Cardiac muscle cell (in vitro differentiated cells and primary cell): ENCODE results near the gene KIF1C. TPM values are rescaled to one million over a fixed set of nuclear protein-coding genes. Genes with fewer than 3 reads are reported as not detected.

Experiments used
- DNase-seq, 2 donors: peaks; one replicate each; pipeline versions ENCODE4 v3.0.0 to v3.0.0-alpha.2; 2010 to 2017; ENCODE audit warnings: low read depth in 1 of 2, low spot score in 1 of 2
- H3K27ac ChIP-seq: fragments of 200-600 bp; sonication (generic); 2 replicates; pipeline ENCODE4 v1.5.1; 2016
- H3K27me3 ChIP-seq: fragments of 200-600 bp; sonication (generic); 2 replicates; pipeline ENCODE4 v1.6.0; 2016; ENCODE audit warnings: control low read depth
- H3K36me3 ChIP-seq: fragments of 200-600 bp; sonication (generic); 2 replicates; pipeline ENCODE4 v1.5.1; 2016; ENCODE audit warnings: control low read depth
- H3K4me1 ChIP-seq: fragments of 200-600 bp; sonication (generic); 2 replicates; pipeline ENCODE4 v1.8.1; 2017; ENCODE audit warnings: low read depth, mild to moderate bottlenecking, mixed run types
- H3K4me3 ChIP-seq: fragments of 200-600 bp; sonication (generic); 2 replicates; pipeline ENCODE4 v1.5.1; 2016; ENCODE audit warnings: mild to moderate bottlenecking
- H3K9me3 ChIP-seq: fragments of 200-600 bp; sonication (generic); 2 replicates; pipeline ENCODE4 v1.5.1; 2017; ENCODE audit warnings: low read depth, mild to moderate bottlenecking, control low read depth
- CTCF ChIP-seq: IDR thresholded peaks from 2 replicates; pipeline ENCODE4 v1.5.1; 2012; ENCODE audit warnings: low read depth, mild to moderate bottlenecking, low read length
- polyA plus RNA-seq: library from polyadenylated mRNA; unstranded; fragments of >200 nt; fragmentation: Nextera tagmentation; extraction: Ambion mirVana; gene quantifications from 2 replicates; pipeline ENCODE4 v1.2.1, GENCODE V29; 2016
- total RNA-seq: library from RNA; depleted of rRNA; stranded (reverse); fragments of >200 nt; gene quantifications from 2 replicates; pipeline ENCODE4 v1.2.3, GENCODE V29; 2016

The KIF1C gene
- total and polyA plus RNA-seq, 2 experiments from 2014 or later: 65.8 to 67.1 TPM

GRCh38 chr17:4986951-4987766, 10.6 kb upstream of the KIF1C start, which contains the start of gene CAMTA2:
CAMTA2 (minus strand) TSS chr17:4987675; CDS start chr17:4986222, 1,453 bp downstream.
- DNase-seq: peak; percentile 79 to 94
- peak within 1 kb of the TSS; percentile 44 for H3K27ac ChIP-seq
- peak; percentile 70 for TF ChIP-seq CTCF
- H3K27me3 ChIP-seq: no peaks in the 10 kb centered on the region
- H3K9me3 ChIP-seq: no peaks in the 10 kb centered on the region
- no peaks in the 10 kb centered on the region for H3K36me3 ChIP-seq
- peak within 1 kb of the TSS; percentile 58 for H3K4me3 ChIP-seq
- H3K4me1 ChIP-seq: peaks cover 11% of the 10 kb centered on the region

- Histone ChIP-seq H3K27ac (peak overlapping the region; percentile 44), H3K9me3 (no peaks in the 10 kb centered on the region), H3K36me3 (no peaks in the 10 kb centered on the region), H3K27me3 (no peaks in the 10 kb centered on the region), H3K4me3 (peak overlapping the region; percentile 58), H3K4me1 (peaks cover 11% of the 10 kb centered on the region)
- no peak for TF ChIP-seq CTCF
- DNase-seq: peak in 1 of 2 donors; percentile 31
These were observed 9.8 kb upstream of the KIF1C start for GRCh38 chr17:4987767-4988567.

- Histone ChIP-seq H3K27ac (no peak overlapping the region), H3K9me3 (no peaks in the 10 kb centered on the region), H3K4me3 (no peak overlapping the region), H3K4me1 (peaks cover 9% of the 10 kb centered on the region), H3K36me3 (no peaks in the 10 kb centered on the region), H3K27me3 (no peaks in the 10 kb centered on the region)
- no peak for TF ChIP-seq CTCF
- DNase-seq: no peak
These were observed 3.6 kb upstream of the KIF1C start for GRCh38 chr17:4994081-4994595.

GRCh38 chr17:4998027-4998731, 429 bp downstream of the KIF1C start:
- Histone ChIP-seq H3K9me3 (no peaks in the 10 kb centered on the region), H3K4me1 (peaks cover 26% of the 10 kb centered on the region), H3K27me3 (no peaks in the 10 kb centered on the region), H3K4me3 (peak overlapping the region; percentile 90), H3K36me3 (peaks cover 19% of the 10 kb centered on the region), H3K27ac (peak overlapping the region; percentile 87)
- no peak for TF ChIP-seq CTCF
- peak in 1 of 2 donors; percentile 81 for DNase-seq
